PFSK-1 (cell line): ENCODE data around the gene TM4SF4.

Experiments used
- FOXP2 ChIP-seq: optimal IDR thresholded peaks from 2 replicates; pipeline ENCODE3; 2011; ENCODE audit warnings: borderline replicate concordance, control low read depth, inconsistent platforms; ENCODE audit not compliant: insufficient read depth; ENCODE audit errors: extremely low read length, extremely low read depth
- POLR2AphosphoS5 ChIP-seq: IDR thresholded peaks from 2 replicates; pipeline ENCODE4 v1.6.1; 2012; ENCODE audit warnings: low read depth, mild to moderate bottlenecking, control low read depth, low read length, moderate library complexity
- SIN3A ChIP-seq: IDR thresholded peaks from 2 replicates; pipeline ENCODE4 v1.6.1; 2012; ENCODE audit warnings: mild to moderate bottlenecking, low read length, moderate library complexity, borderline replicate concordance; ENCODE audit not compliant: insufficient read depth
- TAF1 ChIP-seq: IDR thresholded peaks from 2 replicates; pipeline ENCODE4 v1.6.1; 2012; ENCODE audit warnings: low read length, control low read depth, borderline replicate concordance; ENCODE audit not compliant: insufficient read depth
- TF ChIP-seq, protein P1 (sequence below), 2 experiments: IDR thresholded peaks; 2 replicates each; pipeline versions ENCODE4 v1.6.1 to v1.8.0; 2011 to 2012; ENCODE audit warnings: low read depth in 2 of 2, low read length in 2 of 2, control low read depth in 1 of 2, inconsistent platforms in 1 of 2, mild to moderate bottlenecking in 1 of 2, moderate library complexity in 1 of 2; ENCODE audit not compliant: insufficient read depth in 1 of 2

The TM4SF4 gene

DNA sequence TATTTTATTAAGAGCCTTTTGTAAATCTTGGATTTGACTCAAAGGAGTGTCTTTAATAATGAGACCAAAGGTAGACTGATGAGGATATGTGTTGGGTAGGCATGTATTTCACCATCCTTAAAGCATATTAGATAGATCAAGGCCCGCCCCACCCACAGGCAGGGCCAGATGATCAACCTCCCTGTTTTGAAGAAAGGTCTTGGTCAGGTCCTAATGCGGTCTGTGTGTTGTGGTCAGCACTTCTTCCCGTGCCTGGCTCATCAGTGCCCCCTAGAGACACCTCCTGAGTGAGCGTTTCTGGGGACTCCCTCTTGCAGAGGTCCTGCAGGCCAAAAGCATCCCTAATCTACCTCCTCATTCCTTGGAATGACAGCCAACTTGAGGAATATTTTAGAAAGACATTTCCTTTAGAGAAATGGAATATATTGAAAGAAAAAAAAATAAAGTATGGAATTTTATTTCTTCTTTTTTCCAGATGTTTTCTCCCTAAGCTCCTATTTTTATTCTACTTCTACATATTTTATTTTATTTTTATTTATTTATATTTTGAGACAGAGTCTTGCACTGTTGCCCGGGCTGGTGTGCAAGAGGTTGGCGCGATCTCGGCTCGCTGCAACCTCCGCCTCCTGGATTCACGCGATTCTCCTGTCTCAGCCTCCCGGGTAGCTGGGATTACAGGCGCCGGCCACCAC is 6.0 kb downstream of the TM4SF4 start:
- TF ChIP-seq SIN3A: no peak
- no peak for TF ChIP-seq FOXP2
- TF ChIP-seq POLR2AphosphoS5: no peak
- TF ChIP-seq TAF1: no peak
- TF ChIP-seq, protein P1, sequence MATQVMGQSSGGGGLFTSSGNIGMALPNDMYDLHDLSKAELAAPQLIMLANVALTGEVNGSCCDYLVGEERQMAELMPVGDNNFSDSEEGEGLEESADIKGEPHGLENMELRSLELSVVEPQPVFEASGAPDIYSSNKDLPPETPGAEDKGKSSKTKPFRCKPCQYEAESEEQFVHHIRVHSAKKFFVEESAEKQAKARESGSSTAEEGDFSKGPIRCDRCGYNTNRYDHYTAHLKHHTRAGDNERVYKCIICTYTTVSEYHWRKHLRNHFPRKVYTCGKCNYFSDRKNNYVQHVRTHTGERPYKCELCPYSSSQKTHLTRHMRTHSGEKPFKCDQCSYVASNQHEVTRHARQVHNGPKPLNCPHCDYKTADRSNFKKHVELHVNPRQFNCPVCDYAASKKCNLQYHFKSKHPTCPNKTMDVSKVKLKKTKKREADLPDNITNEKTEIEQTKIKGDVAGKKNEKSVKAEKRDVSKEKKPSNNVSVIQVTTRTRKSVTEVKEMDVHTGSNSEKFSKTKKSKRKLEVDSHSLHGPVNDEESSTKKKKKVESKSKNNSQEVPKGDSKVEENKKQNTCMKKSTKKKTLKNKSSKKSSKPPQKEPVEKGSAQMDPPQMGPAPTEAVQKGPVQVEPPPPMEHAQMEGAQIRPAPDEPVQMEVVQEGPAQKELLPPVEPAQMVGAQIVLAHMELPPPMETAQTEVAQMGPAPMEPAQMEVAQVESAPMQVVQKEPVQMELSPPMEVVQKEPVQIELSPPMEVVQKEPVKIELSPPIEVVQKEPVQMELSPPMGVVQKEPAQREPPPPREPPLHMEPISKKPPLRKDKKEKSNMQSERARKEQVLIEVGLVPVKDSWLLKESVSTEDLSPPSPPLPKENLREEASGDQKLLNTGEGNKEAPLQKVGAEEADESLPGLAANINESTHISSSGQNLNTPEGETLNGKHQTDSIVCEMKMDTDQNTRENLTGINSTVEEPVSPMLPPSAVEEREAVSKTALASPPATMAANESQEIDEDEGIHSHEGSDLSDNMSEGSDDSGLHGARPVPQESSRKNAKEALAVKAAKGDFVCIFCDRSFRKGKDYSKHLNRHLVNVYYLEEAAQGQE (IDR thresholded peaks at IDR 0.05; ENCODE audit: insufficient read depth in 1 of 2, low read depth in 2 of 2, low read length in 2 of 2): no peak

DNA sequence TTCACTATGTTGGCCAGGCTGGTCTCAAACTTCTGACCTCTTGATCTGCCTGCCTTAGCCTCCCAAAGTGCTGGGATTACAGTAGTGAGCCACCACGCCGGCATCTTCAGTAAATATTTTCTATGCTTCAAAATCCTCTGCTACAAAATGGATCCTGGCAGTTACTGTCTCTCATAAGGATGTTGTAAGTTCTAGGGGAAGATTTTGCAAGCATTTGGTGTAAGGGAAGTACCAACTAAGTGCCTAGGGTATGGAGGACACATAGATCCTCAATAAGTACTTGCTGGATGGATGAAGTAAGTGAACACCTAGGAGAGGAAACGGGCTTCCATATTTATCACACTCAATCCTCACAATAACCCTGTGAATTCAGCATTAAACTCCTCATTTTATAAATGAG is 6.6 kb downstream of the TM4SF4 start:
- TF ChIP-seq, protein P1 (IDR thresholded peaks at IDR 0.05; ENCODE audit: insufficient read depth in 1 of 2, low read depth in 2 of 2, low read length in 2 of 2): no peak
- TF ChIP-seq SIN3A (no peak), TAF1 (no peak), POLR2AphosphoS5 (no peak), FOXP2 (no peak)

- TF ChIP-seq SIN3A (no peak), POLR2AphosphoS5 (no peak), FOXP2 (no peak), TAF1 (no peak)
- TF ChIP-seq, protein P1 (IDR thresholded peaks at IDR 0.05; ENCODE audit: insufficient read depth in 1 of 2, low read depth in 2 of 2, low read length in 2 of 2): no peak
Measured at GRCh38 chr3:149481491-149481890, 7.0 kb downstream of the TM4SF4 start.

DNA sequence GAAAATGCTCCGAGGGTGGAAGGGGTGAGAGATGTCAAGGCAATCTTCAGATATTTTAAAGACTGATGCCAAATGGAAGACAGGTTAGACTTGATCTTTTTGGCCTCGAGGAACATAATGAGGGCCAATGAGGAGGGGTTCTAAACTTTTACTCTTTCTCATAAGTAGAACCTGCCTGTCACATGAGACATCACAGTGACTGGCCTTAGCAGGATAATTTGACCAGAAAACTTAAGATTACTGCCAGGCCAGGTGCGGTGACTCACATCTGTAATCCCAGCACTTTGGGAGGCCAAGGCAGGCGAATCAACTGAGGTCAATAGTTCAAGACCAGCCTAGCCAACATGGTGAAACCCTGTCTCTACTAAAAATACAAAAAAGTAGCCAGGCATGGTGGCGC is 12.2 kb downstream of the TM4SF4 start:
- no peak for TF ChIP-seq TAF1
- TF ChIP-seq FOXP2: no peak
- no peak for TF ChIP-seq POLR2AphosphoS5
- no peak for TF ChIP-seq SIN3A
- TF ChIP-seq, protein P1 (IDR thresholded peaks at IDR 0.05; ENCODE audit: insufficient read depth in 1 of 2, low read depth in 2 of 2, low read length in 2 of 2): no peak
